IMR-90 (cell line): Measurements from ENCODE around the gene KRT72. TPM values are rescaled to one million over a fixed set of nuclear protein-coding genes. Genes with fewer than 3 reads are reported as not detected.

Experiments
- ATAC-seq: fragments of 200-7000 bp; cut with Tn5 transposase; 2 replicates; pipeline ENCODE4 v1.9.1; 2020; ENCODE audit warnings: low read depth, mild to moderate bottlenecking, moderate library complexity
- BruUV-seq: library from RNA; stranded (reverse); fragments of 400-500 nt; replicated peaks from 2 replicates; lab custom pipeline; 2021; lab: Mats Ljungman, UMichigan
- CTCF ChIA-PET: fragments of 300-600 bp; formaldehyde crosslinking; extraction: SDS; loops from one replicate; lab custom pipeline; 2021; ENCODE audit warnings: antibody characterized with exemption; lab: Yijun Ruan, JAX
- POLR2A ChIA-PET: fragments of 300-600 bp; sonication (Branson Sonifier 250); formaldehyde crosslinking; loops from one replicate; lab custom pipeline; 2022; ENCODE audit warnings: antibody characterized with exemption; ENCODE audit not compliant: unreplicated experiment; lab: Charles Lee
- DNase-seq: peaks from one replicate; pipeline ENCODE4 v3.0.0; 2013
- H2AFZ ChIP-seq: replicated peaks from 2 replicates; pipeline ENCODE3; 2013; ENCODE audit warnings: low read length, mild to moderate bottlenecking; ENCODE audit not compliant: poor library complexity
- H2AK5ac ChIP-seq: 2 replicates; pipeline ENCODE4 v1.6.1; 2013; ENCODE audit warnings: low read depth, low read length, inconsistent platforms
- H2AK9ac ChIP-seq: replicated peaks from 2 replicates; pipeline ENCODE3; 2013; ENCODE audit warnings: mild to moderate bottlenecking, low read depth, low read length, moderate library complexity; ENCODE audit not compliant: poor library complexity
- H2BK120ac ChIP-seq: 2 replicates; pipeline ENCODE4 v1.6.1; 2013; ENCODE audit warnings: low read depth, low read length, inconsistent platforms
- H2BK15ac ChIP-seq: 3 replicates; pipeline ENCODE4 v1.6.1; 2013; ENCODE audit warnings: low read depth, low read length, inconsistent platforms
- H2BK20ac ChIP-seq: 2 replicates; pipeline ENCODE4 v1.6.1; 2013; ENCODE audit warnings: low read depth, mild to moderate bottlenecking, inconsistent platforms, low read length, moderate library complexity
- H2BK5ac ChIP-seq: 2 replicates; pipeline ENCODE4 v1.6.1; 2013; ENCODE audit warnings: mild to moderate bottlenecking, low read depth, low read length, inconsistent platforms; ENCODE audit not compliant: poor library complexity, severe bottlenecking
- H3K14ac ChIP-seq: replicated peaks from 2 replicates; pipeline ENCODE4 v1.6.1; 2013; ENCODE audit warnings: low read depth, low read length, inconsistent platforms
- H3K18ac ChIP-seq: 2 replicates; pipeline ENCODE4 v1.6.1; 2013; ENCODE audit warnings: low read depth, low read length, control low read depth
- H3K23ac ChIP-seq: 2 replicates; pipeline ENCODE4 v1.6.1; 2013; ENCODE audit warnings: low read depth, low read length, inconsistent platforms
- H3K27ac ChIP-seq: 2 replicates; pipeline ENCODE4 v1.5.1; 2013; ENCODE audit warnings: mild to moderate bottlenecking, control low read depth, low read length; ENCODE audit not compliant: insufficient read depth
- H3K27me3 ChIP-seq: 2 replicates; pipeline ENCODE4 v1.6.1; 2013; ENCODE audit warnings: low read length; ENCODE audit not compliant: control insufficient read depth, insufficient read depth
- H3K36me3 ChIP-seq: 2 replicates; pipeline ENCODE4 v1.6.1; 2013; ENCODE audit warnings: low read length, mixed read lengths; ENCODE audit not compliant: control insufficient read depth, insufficient read depth
- H3K4ac ChIP-seq: 2 replicates; pipeline ENCODE4 v1.6.1; 2013; ENCODE audit warnings: low read depth, low read length, inconsistent platforms
- H3K4me1 ChIP-seq: 2 replicates; pipeline ENCODE4 v1.6.1; 2013; ENCODE audit warnings: low read length, mixed read lengths; ENCODE audit not compliant: control insufficient read depth, insufficient read depth
- H3K4me2 ChIP-seq: 2 replicates; pipeline ENCODE4 v1.6.1; 2013; ENCODE audit warnings: low read depth, mild to moderate bottlenecking, control low read depth, low read length, moderate library complexity
- H3K4me3 ChIP-seq: 2 replicates; pipeline ENCODE4 v1.5.1; 2013; ENCODE audit warnings: low read depth, mild to moderate bottlenecking, control low read depth, low read length, moderate library complexity; ENCODE audit not compliant: insufficient read depth
- H3K56ac ChIP-seq: 2 replicates; pipeline ENCODE4 v1.6.1; 2013; ENCODE audit warnings: low read length, inconsistent platforms; ENCODE audit not compliant: insufficient read depth; ENCODE audit errors: extremely low read depth
- H3K79me1 ChIP-seq, 2 experiments: 2 replicates each; pipeline ENCODE4 v1.6.1; 2013; ENCODE audit warnings: low read length in 2 of 2, inconsistent platforms in 1 of 2, low read depth in 1 of 2
- H3K9ac ChIP-seq: 2 replicates; pipeline ENCODE4 v1.6.1; 2013; ENCODE audit warnings: low read depth, low read length, control low read depth
- H3K9me1 ChIP-seq: 2 replicates; pipeline ENCODE4 v1.6.1; 2013; ENCODE audit warnings: low read length, inconsistent platforms; ENCODE audit not compliant: insufficient read depth
- H3K9me3 ChIP-seq: 2 replicates; pipeline ENCODE4 v1.6.1; 2013; ENCODE audit warnings: low read length; ENCODE audit not compliant: control insufficient read depth, insufficient read depth
- H4K20me1 ChIP-seq: 2 replicates; pipeline ENCODE4 v1.6.1; 2013; ENCODE audit warnings: low read length, inconsistent platforms; ENCODE audit not compliant: insufficient read depth
- H4K5ac ChIP-seq: 2 replicates; pipeline ENCODE4 v1.6.1; 2013; ENCODE audit warnings: mild to moderate bottlenecking, low read depth, low read length, control low read depth
- H4K8ac ChIP-seq, 2 experiments: 2 replicates each; pipeline ENCODE4 v1.6.1; 2013; ENCODE audit warnings: low read depth in 2 of 2, low read length in 2 of 2, control low read depth in 1 of 2, inconsistent platforms in 1 of 2
- H4K91ac ChIP-seq: 2 replicates; pipeline ENCODE4 v1.6.1; 2013; ENCODE audit warnings: low read depth, low read length, inconsistent platforms; ENCODE audit not compliant: insufficient read depth
- CEBPB ChIP-seq: IDR thresholded peaks from 2 replicates; pipeline ENCODE4 v1.6.1; 2012; ENCODE audit warnings: low read depth, low read length, improper control_type of control experiment
- ELK1 ChIP-seq: fragments of 150-350 bp; IDR thresholded peaks from 2 replicates; pipeline ENCODE4 v1.6.1; 2016; ENCODE audit warnings: low read depth, mild to moderate bottlenecking, low read length, moderate library complexity, borderline replicate concordance
- FOS ChIP-seq: fragments of 150-350 bp; IDR thresholded peaks from 2 replicates; pipeline ENCODE4 v1.6.1; 2016; ENCODE audit warnings: low read depth, low read length
- MAFK ChIP-seq: IDR thresholded peaks from 2 replicates; pipeline ENCODE4 v1.6.1; 2012; ENCODE audit warnings: low read depth, low read length, improper control_type of control experiment
- MXI1 ChIP-seq: IDR thresholded peaks from 2 replicates; pipeline ENCODE4 v1.6.1; 2012; ENCODE audit warnings: low read depth, mild to moderate bottlenecking, low read length, moderate library complexity, borderline replicate concordance
- RCOR1 ChIP-seq: IDR thresholded peaks from 2 replicates; pipeline ENCODE4 v1.6.1; 2012; ENCODE audit warnings: mild to moderate bottlenecking, low read length, improper control_type of control experiment; ENCODE audit not compliant: insufficient replicate concordance
- WGBS, 2 experiments: methylation state at CpG; one replicate each; pipeline versions ENCODE4 v1.1.5 to v1.1.7; 2013; ENCODE audit warnings: missing lambda C conversion rate in 2 of 2; ENCODE audit not compliant: insufficient read length in 1 of 2; ENCODE audit errors: extremely low coverage in 2 of 2; 5-methylcytosine and 5-hydroxymethylcytosine counted together
- dilution Hi-C: fragments of 300-500 bp; cut with HindIII; formaldehyde crosslinking; loops from one replicate; pipeline ENCODE4 v1.14.3; 2018; ENCODE audit warnings: low sequenced_read_pairs; ENCODE audit not compliant: unreplicated experiment
- in situ Hi-C: fragments of 300-500 bp; cut with MboI; formaldehyde crosslinking; loops from 3 replicates; pipeline ENCODE4 v1.14.3; 2019; ENCODE audit warnings: low sequenced_read_pairs, inconsistent platforms, mixed read lengths
- intact Hi-C: fragments of 100-400 bp; cut with micrococcal nuclease; formaldehyde crosslinking; loops from 2 replicates; pipeline ENCODE4 v1.10.0; 2022
- polyA plus RNA-seq, 3 experiments: library from polyadenylated mRNA; depleted of rRNA; stranded (reverse); fragments of >200 nt; gene quantifications; 2 replicates each; pipeline ENCODE4 v1.2.3, GENCODE V29; 2012; ENCODE audit warnings: low replicate concordance in 1 of 3
- total RNA-seq: library from RNA; depleted of rRNA; stranded (reverse); fragments of >200 nt; gene quantifications from 2 replicates; pipeline ENCODE4 v1.2.3, GENCODE V29; 2012

Gene KRT72
- total and polyA plus RNA-seq, 2 of the 4 experiments (the other 2 are of a cell fraction), result not detected

DNA sequence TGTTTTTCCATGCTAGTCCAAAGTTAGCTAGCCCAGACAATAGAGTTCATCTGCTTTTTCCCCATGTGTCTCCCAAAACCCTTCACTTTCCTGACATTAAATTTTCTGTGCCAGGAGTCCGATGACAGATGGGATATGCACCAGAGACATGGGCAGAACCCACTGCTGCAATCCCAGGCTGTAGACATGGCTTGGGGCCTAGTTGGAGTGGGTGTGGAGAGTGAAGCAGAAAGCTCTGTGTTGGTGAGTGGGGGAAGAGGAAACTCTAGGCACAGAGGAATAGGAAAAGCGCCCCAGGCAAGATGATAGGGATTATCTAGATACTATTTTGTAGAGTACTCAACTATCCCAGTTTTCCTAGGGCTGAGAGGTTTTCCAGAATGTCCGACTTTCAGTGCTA is 22.8 kb downstream of the KRT72 start:
- Histone ChIP-seq H3K9ac (no peak overlapping the region), H3K36me3 (no peaks in the 10 kb centered on the region), H3K27ac (no peak overlapping the region), H3K18ac (no peak overlapping the region), H3K56ac (no peak overlapping the region), H3K9me1 (no peaks in the 10 kb centered on the region), H2AFZ (no peak overlapping the region), H2AK9ac (no peak overlapping the region), H3K23ac (no peak overlapping the region), H4K20me1 (no peaks in the 10 kb centered on the region; the same call in 1 of the 2 replicates), H3K4ac (no peak overlapping the region), H3K14ac (no peak overlapping the region), H3K27me3 (peaks cover 46% of the 10 kb centered on the region), H2BK20ac (no peak overlapping the region), H3K4me1 (no peaks in the 10 kb centered on the region), H2AK5ac (no peak overlapping the region), H3K79me1 (no peaks in the 10 kb centered on the region), H3K4me2 (no peak overlapping the region), H4K91ac (no peak overlapping the region), H2BK120ac (no peak overlapping the region), H4K8ac (no peak overlapping the region), H4K5ac (no peak overlapping the region), H2BK5ac (no peak overlapping the region), H2BK15ac (no peak overlapping the region), H3K9me3 (no peaks in the 10 kb centered on the region), H3K4me3 (no peak overlapping the region)
- no TSS peak for BruUV-seq
- no peak for DNase-seq
- ATAC-seq, result no peak
- CTCF ChIA-PET, result interaction anchor here (1.6 to 2.0 kb wide), 2 partner anchors 292 to 301 kb away, joined by 4 to 6 read pairs; no protein-coding TSS in a partner anchor
- in situ Hi-C loops, result no loop called here
- intact Hi-C loops, result no loop called here
- POLR2A ChIA-PET, result no interaction called here
- dilution Hi-C loops, result no loop called here
- TF ChIP-seq FOS, result no peak
- TF ChIP-seq CEBPB, result no peak
- TF ChIP-seq MAFK, result no peak
- no peak for TF ChIP-seq MXI1
- no peak for TF ChIP-seq ELK1
- TF ChIP-seq RCOR1, result no peak
- 40% methylated on average over 1 of the region's 3 CpGs; no CpG with 5 or more reads in 1 of the 2 experiments for WGBS, 2 experiments
